ENCODE measurements around the gene TOGARAM1.

TOGARAM1 gene, protein sequence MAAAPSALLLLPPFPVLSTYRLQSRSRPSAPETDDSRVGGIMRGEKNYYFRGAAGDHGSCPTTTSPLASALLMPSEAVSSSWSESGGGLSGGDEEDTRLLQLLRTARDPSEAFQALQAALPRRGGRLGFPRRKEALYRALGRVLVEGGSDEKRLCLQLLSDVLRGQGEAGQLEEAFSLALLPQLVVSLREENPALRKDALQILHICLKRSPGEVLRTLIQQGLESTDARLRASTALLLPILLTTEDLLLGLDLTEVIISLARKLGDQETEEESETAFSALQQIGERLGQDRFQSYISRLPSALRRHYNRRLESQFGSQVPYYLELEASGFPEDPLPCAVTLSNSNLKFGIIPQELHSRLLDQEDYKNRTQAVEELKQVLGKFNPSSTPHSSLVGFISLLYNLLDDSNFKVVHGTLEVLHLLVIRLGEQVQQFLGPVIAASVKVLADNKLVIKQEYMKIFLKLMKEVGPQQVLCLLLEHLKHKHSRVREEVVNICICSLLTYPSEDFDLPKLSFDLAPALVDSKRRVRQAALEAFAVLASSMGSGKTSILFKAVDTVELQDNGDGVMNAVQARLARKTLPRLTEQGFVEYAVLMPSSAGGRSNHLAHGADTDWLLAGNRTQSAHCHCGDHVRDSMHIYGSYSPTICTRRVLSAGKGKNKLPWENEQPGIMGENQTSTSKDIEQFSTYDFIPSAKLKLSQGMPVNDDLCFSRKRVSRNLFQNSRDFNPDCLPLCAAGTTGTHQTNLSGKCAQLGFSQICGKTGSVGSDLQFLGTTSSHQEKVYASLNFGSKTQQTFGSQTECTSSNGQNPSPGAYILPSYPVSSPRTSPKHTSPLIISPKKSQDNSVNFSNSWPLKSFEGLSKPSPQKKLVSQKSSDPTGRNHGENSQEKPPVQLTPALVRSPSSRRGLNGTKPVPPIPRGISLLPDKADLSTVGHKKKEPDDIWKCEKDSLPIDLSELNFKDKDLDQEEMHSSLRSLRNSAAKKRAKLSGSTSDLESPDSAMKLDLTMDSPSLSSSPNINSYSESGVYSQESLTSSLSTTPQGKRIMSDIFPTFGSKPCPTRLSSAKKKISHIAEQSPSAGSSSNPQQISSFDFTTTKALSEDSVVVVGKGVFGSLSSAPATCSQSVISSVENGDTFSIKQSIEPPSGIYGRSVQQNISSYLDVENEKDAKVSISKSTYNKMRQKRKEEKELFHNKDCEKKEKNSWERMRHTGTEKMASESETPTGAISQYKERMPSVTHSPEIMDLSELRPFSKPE (N-terminal part only)

GRCh38 chr14:44961554-44962333 is at the start of gene TOGARAM1, which contains the start of gene KLHL28:
TOGARAM1 (plus strand) TSS chr14:44962190; CDS start chr14:44962422, 232 bp downstream.
KLHL28 (minus strand) TSS chr14:44961947; CDS start chr14:44945928, 16,019 bp downstream.
- peak; percentile 91 for DNase-seq (ENCODE audit: extremely low spot score)
- ChIA-PET CTCF (interaction anchor here (0.8 kb wide), 1 partner anchor 9 kb away, joined by 3 read pairs; no protein-coding TSS in a partner anchor), POLR2A (interaction anchor here (0.7 to 5.3 kb wide), 22 partner anchors 9 to 291 kb away, joined by 3 to 32 read pairs (median 6); partner anchors contain the start of genes FANCM, FKBP3, MIS18BP1 and PRPF39)
- TF ChIP-seq L3MBTL2 (conservative IDR thresholded peaks at IDR 0.05) (no peak), ELF4 (IDR thresholded peaks at IDR 0.05) (peak; percentile 87)
- TF ChIP-seq, protein P1, sequence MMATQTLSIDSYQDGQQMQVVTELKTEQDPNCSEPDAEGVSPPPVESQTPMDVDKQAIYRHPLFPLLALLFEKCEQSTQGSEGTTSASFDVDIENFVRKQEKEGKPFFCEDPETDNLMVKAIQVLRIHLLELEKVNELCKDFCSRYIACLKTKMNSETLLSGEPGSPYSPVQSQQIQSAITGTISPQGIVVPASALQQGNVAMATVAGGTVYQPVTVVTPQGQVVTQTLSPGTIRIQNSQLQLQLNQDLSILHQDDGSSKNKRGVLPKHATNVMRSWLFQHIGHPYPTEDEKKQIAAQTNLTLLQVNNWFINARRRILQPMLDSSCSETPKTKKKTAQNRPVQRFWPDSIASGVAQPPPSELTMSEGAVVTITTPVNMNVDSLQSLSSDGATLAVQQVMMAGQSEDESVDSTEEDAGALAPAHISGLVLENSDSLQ (IDR thresholded peaks at IDR 0.05): peak; percentile 68

DNA sequence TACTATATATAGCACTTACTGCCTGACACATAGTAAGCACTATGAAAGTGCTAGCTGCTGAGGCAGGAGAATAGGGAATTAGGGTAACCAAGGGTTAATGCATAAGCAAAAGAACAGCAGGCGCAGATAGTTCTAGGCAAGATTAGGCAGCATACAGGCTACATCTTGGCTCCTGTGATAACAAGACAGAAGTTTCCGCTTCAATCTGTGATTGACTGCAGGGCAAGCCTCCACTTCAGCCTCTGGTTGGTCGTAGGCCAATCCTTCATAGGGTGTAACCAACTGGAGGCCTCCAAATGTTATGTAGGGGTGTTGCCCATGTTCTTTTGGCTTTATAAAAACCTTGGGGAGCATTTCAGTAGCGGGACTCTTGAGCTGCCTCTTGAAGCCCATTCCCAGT is 47.1 kb upstream of the TOGARAM1 start:
- ChIA-PET CTCF (interaction anchor here (1.2 kb wide), 1 partner anchor 51 kb away, joined by 3 read pairs; no protein-coding TSS in a partner anchor), POLR2A (no interaction called here)
- no peak for TF ChIP-seq ELF4 (IDR thresholded peaks at IDR 0.05)
- TF ChIP-seq, protein P1 (IDR thresholded peaks at IDR 0.05): peak; percentile 43; the same call in 1 of the 2 replicates
- DNase-seq (ENCODE audit: extremely low spot score): no peak

- ChIA-PET POLR2A (no interaction called here), CTCF (no interaction called here)
- TF ChIP-seq TARDBP (IDR thresholded peaks at IDR 0.05): no peak
- TF ChIP-seq, protein P1 (IDR thresholded peaks at IDR 0.05): no peak
- TF ChIP-seq SUZ12 (IDR thresholded peaks at IDR 0.05): no peak
- no peak for TF ChIP-seq FOXA1 (IDR thresholded peaks at IDR 0.05)
- TF ChIP-seq ELF4 (IDR thresholded peaks at IDR 0.05): no peak
- no peak for TF ChIP-seq L3MBTL2 (conservative IDR thresholded peaks at IDR 0.05)
- TF ChIP-seq CTBP1 (IDR thresholded peaks at IDR 0.05; ENCODE audit: borderline replicate concordance): no peak
- no peak for TF ChIP-seq NFRKB (IDR thresholded peaks at IDR 0.05)
- no peak for DNase-seq (ENCODE audit: extremely low spot score)
These were observed 33.2 kb upstream of the TOGARAM1 start for GRCh38 chr14:44928793-44929192.

- POLR2A ChIA-PET: no interaction called here
- TF ChIP-seq ARNT (IDR thresholded peaks at IDR 0.05) (no peak), FOXM1 (IDR thresholded peaks at IDR 0.05; ENCODE audit: borderline replicate concordance) (no peak), CTBP1 (IDR thresholded peaks at IDR 0.05; ENCODE audit: borderline replicate concordance) (no peak), TARDBP (IDR thresholded peaks at IDR 0.05) (no peak), HDGF (IDR thresholded peaks at IDR 0.05; ENCODE audit: borderline replicate concordance) (no peak), SUZ12 (IDR thresholded peaks at IDR 0.05) (no peak)
- CTCF ChIA-PET: no interaction called here
- DNase-seq (ENCODE audit: extremely low spot score): no peak
These were observed 26.8 kb upstream of the TOGARAM1 start for GRCh38 chr14:44935155-44935554.

DNA sequence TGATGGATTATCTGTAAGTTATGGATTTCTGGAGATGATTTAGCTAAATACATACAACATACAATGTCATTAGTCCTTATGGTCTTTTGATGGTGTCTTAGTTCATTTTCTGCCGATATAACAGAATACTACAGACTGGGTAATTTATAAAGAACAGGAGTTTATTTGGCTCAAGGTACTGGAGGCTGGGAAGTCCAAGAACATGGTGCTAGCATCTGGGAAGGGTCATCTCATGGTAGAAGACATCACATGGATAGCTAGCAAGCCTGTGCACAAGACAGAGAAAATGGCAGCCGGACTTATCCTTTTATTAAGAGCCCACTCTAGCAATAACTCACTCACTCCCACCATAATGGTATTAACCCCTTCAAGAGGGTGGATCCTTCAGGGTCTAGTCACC is 24.4 kb upstream of the TOGARAM1 start:
- no peak for TF ChIP-seq LEF1 (IDR thresholded peaks at IDR 0.05; ENCODE audit: borderline replicate concordance)
- no peak for TF ChIP-seq CTBP1 (IDR thresholded peaks at IDR 0.05; ENCODE audit: borderline replicate concordance)
- no peak for TF ChIP-seq ELF4 (IDR thresholded peaks at IDR 0.05)
- TF ChIP-seq NFRKB (IDR thresholded peaks at IDR 0.05): no peak
- TF ChIP-seq L3MBTL2 (conservative IDR thresholded peaks at IDR 0.05): no peak
- TF ChIP-seq TARDBP (IDR thresholded peaks at IDR 0.05): no peak
- TF ChIP-seq FOXM1 (IDR thresholded peaks at IDR 0.05; ENCODE audit: borderline replicate concordance): no peak
- no peak for TF ChIP-seq ARNT (IDR thresholded peaks at IDR 0.05)
- no peak for TF ChIP-seq ZNF384 (IDR thresholded peaks at IDR 0.05)
- no peak for TF ChIP-seq HDGF (IDR thresholded peaks at IDR 0.05; ENCODE audit: borderline replicate concordance)
- no peak for TF ChIP-seq FOXA1 (IDR thresholded peaks at IDR 0.05)

GRCh38 chr14:44940211-44940610 is 21.8 kb upstream of the TOGARAM1 start:
- no peak for DNase-seq (ENCODE audit: extremely low spot score)
- ChIA-PET POLR2A (no interaction called here), CTCF (no interaction called here)
- TF ChIP-seq FOXM1 (IDR thresholded peaks at IDR 0.05; ENCODE audit: borderline replicate concordance) (no peak), CTBP1 (IDR thresholded peaks at IDR 0.05; ENCODE audit: borderline replicate concordance) (no peak), ARNT (IDR thresholded peaks at IDR 0.05) (no peak), ZNF384 (IDR thresholded peaks at IDR 0.05) (no peak), FOXK2 (IDR thresholded peaks at IDR 0.05) (no peak), LEF1 (IDR thresholded peaks at IDR 0.05; ENCODE audit: borderline replicate concordance) (no peak), ELF4 (IDR thresholded peaks at IDR 0.05) (no peak), BHLHE40 (IDR thresholded peaks at IDR 0.05; ENCODE audit: borderline replicate concordance) (no peak), HDGF (IDR thresholded peaks at IDR 0.05; ENCODE audit: borderline replicate concordance) (no peak), L3MBTL2 (conservative IDR thresholded peaks at IDR 0.05) (no peak)
- TF ChIP-seq, protein P1 (IDR thresholded peaks at IDR 0.05): no peak

More for the DNA sequence above, 24.4 kb upstream of the TOGARAM1 start:
- DNase-seq (ENCODE audit: extremely low spot score): no peak
- POLR2A ChIA-PET: interaction anchor here (1.9 kb wide), 1 partner anchor 25 kb away, joined by 6 read pairs; the partner anchor contains the start of genes KLHL28 and TOGARAM1
- CTCF ChIA-PET: no interaction called here
